Measurements from ENCODE around the gene DNAL4.
A peak's percentile ranks its signal among the peaks of the same experiment; 100 is the strongest.
"Not testable (repeated sequence)": the region's sequence is repeated elsewhere in the genome, so short reads cannot be mapped to it uniquely, and the experiment has no call there.

The DNAL4 gene

DNA sequence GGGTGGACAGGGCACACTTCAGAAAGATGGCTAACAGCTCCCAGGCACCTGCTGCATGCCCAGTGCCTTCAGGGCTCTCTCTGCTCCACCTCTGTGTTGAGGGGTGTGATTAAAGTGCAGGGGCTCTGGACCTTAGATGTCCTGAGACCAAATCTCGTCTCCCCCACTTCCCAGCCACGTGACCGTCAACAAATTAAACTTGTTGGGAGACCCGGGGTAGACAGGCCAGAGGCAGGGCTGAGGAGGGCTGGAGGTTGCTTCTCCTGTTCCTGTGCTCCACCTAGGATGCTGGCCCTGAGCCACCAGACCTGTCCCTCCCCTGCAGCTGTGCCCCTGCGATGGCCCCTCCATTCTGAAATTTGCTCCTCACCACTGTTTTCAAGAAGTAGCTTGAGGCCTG, 32.9 kb upstream of the DNAL4 start:
- no peak for DNase-seq

- no peak for DNase-seq
Observed at GRCh38 chr22:38826386-38826785, 32.4 kb upstream of the DNAL4 start.

GRCh38 chr22:38824585-38824984, 30.6 kb upstream of the DNAL4 start:
- DNase-seq, result no peak

DNA sequence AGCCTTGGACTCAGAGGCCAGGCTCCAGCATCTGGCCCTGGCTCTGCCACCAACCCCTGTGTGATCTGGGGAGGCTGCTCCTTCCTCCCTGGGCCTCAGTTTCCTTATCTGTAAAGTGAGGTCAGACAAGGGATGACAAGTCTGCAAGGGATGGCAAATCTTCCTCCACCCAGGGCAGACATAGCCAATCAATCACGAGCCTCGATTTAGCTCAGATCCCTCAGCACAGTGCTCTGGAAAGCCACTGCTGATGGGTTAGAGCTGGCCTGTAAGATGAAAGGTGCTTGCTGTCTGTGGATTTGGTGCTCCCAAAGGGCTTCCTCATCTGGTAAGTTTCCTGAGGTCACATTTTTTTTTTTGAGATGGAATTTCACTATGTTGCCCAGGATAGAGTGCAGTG, 29.7 kb upstream of the DNAL4 start:
- no peak for DNase-seq

GRCh38 chr22:38823076-38823475, 29.1 kb upstream of the DNAL4 start:
- DNase-seq, result no peak

DNA sequence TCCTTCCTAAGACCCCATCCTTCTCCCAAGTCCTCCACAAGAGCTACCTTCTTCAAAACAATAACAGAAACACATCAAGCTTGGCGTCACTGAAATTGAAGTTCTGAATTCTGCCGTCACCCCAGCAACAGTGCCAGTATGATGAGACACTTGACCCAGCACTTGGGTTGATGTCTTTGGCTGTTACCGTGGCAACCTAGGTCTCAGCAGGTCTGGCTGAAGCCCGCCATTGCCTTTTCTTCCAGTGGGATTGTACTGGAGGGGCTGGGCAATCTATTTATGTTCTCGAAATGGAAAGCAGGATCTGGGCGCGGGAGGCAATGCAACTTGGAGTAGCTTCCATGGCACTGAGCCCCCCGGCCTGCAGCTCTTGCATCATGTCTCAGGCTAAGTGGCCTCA, 26.1 kb upstream of the DNAL4 start:
- DNase-seq, result no peak

DNA sequence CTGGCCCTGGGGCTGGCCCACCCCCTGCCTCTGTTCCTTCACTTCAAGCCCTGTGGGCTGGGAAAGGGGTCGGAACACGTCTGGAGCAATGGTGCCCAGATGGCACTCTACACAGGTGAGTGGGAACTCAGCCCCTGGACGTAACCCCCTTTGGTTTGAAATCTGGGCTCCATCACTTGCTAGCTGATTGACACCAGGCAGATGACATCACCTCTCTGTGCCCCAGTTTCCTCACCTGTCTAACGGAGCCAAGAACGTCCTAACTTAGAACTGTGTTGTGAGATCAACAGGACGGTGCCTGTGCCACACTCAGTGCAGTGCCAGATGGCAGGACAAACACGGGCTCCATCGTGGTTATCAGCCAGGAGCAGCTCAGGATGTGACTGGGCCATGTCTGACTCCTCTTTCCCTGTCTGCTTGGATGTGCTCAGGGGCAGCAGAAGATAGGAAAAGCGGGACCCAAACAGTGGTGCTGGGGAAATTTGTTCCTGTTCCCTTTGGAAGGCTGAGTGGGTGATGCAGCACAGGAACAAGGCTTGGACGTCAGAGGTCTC, 25.5 kb upstream of the DNAL4 start:
- no peak for DNase-seq

- DNase-seq, result no peak
Observed at GRCh38 chr22:38817196-38817595, 23.3 kb upstream of the DNAL4 start.

- DNase-seq, result no peak
Observed at GRCh38 chr22:38815842-38816241, 21.9 kb upstream of the DNAL4 start.

- no peak for DNase-seq
Observed at GRCh38 chr22:38811241-38811640, 17.3 kb upstream of the DNAL4 start.

- DNase-seq, result not testable (repeated sequence)
Observed at GRCh38 chr22:38805041-38805593, 11.2 kb upstream of the DNAL4 start.

DNA sequence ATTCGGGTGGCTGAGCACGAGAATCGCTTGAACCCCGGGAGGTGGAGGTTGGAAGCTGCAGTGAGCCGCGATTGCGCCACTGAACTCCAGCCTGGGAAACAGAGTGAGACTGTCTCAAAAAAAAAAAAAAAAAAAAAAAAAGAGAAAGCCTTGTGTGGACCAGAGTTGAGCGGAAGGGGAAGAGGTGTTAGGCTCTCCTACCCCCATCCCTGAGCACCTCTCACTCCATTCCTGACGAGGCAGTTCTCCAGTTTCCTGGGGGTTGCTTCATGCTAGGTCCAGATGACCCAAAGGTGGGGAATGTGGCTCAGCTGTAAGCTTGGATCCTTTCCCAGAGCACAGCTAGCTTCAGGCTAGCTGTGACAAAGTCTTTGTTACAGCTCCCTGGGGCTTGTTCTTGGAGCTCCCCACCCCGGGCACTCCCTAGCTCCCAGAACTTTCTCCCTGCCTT, 8.8 kb upstream of the DNAL4 start:
- peak; percentile 60 for DNase-seq

DNA sequence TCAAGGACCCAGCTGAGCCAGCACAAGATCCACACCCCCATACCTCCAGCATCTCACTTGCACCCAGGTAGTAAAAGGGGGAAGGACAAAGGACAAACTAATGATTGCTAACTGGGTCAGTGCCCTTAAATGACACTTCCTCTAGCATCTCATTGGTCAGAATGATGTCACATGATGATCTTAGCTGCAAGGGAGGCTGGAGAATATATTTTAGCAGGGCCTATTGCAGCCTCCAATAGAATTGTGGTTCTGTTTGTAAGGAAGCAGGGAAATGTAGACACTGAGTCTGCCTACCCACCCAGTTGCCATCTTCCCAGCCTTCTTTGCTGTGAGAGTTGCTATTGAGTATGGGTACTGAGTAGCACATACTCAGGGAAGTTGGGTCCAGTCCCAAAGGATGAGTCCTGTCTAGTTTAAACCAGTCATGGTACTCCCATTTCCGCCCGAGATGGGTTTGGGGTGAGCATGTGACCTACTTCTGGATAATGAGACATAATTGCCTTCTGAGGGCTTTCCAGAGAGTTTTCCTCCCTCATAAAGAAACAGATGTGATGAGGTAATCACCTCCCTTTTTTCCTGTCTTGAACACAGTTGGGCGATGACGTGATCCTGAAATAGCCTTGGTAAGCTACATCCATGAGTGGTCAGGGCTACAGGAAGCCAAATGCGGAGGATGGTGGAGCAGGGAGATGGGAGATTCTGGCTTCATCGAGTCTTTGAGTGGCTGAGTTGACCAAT, 5.5 kb upstream of the DNAL4 start:
- DNase-seq, result no peak

GRCh38 chr22:38798496-38798895, 4.6 kb upstream of the DNAL4 start:
- DNase-seq, result no peak

GRCh38 chr22:38796262-38796957, 2.5 kb upstream of the DNAL4 start:
- DNase-seq, result no peak

GRCh38 chr22:38795569-38795968, 1.6 kb upstream of the DNAL4 start:
- no peak for DNase-seq

DNA sequence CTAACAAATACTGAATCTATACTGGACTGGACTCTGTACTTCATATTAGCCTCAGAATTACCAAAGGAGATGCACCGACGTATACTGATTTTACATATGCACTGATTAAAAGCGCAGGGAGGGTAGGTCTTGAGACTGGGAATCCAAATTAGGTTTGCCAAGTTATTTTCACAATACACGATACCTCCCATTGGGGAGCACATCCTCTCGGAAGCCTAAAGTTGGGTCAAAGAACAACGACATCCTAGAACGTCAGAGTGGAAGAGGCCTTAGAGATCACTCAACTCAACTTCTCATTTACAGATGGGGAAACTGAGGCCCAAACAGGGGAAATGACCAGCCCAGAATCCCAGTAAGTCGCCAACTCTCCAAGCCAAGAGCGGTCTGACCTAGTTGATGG, 626 bp downstream of the DNAL4 start:
- DNase-seq, result no peak

GRCh38 chr22:38792833-38793232, 1.1 kb downstream of the DNAL4 start:
- no peak for DNase-seq

DNA sequence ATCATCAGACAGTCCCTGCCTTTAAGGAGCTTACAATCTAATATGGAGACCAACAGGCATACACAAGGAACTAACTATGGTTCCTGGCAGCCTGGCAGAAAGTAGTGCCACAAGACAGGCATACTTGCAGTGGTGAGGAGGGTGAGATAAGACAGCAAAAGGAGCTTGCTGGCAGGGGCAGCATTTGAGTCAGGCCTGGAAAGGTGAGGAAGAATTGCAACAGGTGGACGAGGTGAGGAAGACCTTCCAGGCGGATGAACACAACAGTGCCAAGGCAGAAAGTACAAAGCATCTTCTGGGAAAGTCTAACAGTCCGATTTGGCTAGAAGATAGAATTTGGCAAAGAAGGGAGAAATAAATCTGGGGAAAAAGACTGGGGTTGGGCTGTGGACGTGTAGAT, 4.3 kb downstream of the DNAL4 start:
- no peak for DNase-seq

- no peak for DNase-seq
Observed at GRCh38 chr22:38788846-38789245, 5.1 kb downstream of the DNAL4 start.

DNA sequence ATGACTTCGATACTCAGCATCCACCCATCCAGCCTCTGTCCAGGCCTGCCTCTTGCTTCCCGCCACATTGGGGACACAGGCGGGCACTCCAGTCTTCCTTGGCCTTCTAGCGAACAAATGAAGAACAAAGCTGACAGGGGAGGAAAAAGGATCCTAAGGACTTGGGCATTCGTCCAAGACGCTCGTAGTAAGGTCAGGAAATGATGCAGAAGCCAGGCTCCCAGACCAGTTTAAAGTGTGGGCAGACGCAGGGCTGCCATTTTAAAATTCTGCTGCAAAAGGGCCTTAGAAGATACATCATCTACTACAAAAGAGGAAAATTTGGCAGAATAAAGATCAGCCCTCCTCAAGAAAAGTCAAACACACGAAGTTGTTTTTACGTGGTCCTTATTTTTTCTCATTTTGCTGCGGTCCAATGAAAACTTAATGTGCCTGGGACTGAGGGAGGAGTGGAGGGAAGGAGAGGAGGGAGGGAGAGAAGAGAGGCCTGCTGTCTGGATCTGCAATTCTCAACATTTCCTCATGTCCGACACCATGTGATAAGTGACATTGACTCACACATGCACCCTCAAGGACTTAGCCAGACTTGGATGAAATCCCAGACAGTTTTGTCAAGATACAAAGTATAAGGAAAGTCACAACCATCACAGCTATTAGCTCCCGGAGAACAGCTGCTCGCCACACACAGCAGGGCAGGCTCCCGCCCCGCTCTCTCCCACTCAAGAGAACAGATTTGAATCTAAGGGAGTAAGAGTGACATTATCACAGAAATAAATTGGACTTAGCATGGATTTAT, 5.7 kb downstream of the DNAL4 start:
- no peak for DNase-seq

GRCh38 chr22:38786631-38787030, 7.3 kb downstream of the DNAL4 start:
- DNase-seq, result no peak

GRCh38 chr22:38784856-38785255, 9.1 kb downstream of the DNAL4 start:
- no peak for DNase-seq
